ENCODE data around the gene CHIT1.

CHIT1 gene

GRCh38 chr1:203172184-203173010 lies 57.1 kb downstream of the CHIT1 start:
- peak; percentile 4 to 25 for DNase-seq

- no peak for DNase-seq
Observed at GRCh38 chr1:203171341-203172183, 57.9 kb downstream of the CHIT1 start.

- DNase-seq = no peak
Observed at GRCh38 chr1:203170625-203171330, 58.7 kb downstream of the CHIT1 start.

- DNase-seq = no peak
Observed at GRCh38 chr1:203169770-203170520, 59.5 kb downstream of the CHIT1 start.

DNA sequence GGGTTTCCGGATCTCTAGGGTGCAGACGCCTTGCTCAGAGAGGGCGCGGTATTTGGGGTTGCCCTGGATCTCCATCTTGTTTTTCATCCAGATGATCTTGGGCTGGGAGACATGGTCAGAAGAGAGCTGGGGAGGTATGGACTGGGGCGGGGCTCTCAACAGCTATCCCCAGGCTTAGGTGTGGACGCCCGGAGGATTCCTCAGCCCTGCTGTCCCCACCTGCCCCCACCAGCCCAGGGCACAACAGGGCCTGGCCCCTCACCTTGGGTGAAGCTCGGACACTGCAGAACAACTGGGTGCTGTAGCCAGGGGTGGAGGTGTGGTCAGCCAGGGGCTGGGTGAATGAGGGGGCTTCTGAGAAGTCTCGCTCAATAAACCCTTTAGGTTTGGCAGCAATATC lies 60.5 kb downstream of the CHIT1 start:
- DNase-seq = no peak

DNA sequence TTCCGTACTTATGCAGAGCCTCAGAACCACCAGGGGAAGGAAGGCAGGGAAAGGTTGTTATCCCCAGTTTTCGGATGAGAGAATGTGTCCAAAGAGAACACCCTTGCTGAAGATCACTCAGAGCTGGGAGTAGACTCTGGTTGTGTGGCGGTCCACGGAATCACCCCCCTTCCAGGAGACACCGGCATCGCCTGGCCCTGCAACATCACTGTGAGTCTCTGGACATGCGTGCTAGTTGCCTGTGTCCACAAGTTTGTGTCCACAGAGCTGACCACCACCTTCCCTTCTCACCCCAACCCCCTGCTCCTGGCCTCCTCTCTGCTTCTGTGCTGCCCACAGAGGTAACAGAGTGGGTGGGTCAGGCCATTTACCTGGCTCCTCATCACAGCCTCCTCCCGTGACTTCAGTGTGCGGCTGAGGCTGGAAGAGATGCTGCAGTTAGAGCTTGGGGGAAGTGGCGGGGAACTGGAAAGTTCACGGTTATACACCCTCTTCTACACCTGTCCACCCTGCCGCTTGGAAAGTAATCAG lies 61.2 kb downstream of the CHIT1 start:
- DNase-seq = no peak

- no peak for DNase-seq
Observed at GRCh38 chr1:203167913-203168200, 61.6 kb downstream of the CHIT1 start.

DNA sequence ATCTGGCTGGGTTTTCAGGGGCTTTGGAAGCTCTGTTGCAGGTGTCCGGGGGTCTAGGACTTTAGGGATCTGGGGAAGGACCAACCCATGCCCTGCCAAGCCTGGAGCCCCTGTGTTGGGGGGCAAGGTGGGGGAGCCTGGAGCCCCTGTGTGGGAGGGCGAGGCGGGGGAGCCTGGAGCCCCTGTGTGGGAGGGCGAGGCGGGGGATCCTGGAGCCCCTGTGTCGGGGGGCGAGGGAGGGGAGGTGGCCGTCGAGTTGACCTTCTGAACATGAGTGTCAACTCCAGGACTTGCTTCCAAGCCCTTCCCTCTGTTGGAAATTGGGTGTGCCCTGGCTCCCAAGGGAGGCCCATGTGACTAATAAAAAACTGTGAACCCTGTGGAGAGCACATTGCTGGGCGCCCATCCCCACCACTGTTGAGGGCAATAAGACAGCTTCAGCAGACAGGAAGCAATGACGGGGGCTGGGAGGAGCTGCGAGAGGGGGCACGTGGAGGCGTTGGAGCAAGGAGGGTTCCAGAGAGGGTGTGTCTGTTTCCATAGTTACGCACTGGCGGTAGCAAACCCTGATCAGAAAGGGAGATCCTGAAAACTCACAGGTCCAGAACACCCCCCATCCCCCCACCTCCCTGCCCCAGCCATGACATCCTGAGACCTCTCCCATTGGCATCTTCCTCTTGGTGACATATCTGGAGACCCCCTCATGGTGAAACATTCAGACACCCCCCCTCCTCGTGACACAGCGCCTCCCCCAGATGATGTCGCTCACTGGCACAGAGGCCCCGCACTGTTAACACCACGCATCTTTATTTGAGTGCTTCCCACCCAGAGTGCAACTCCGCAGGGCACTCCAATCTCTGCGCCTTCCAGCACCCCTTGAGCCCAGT lies 62.2 kb downstream of the CHIT1 start:
- DNase-seq = no peak

- DNase-seq = no peak
Observed at GRCh38 chr1:203166192-203166940, 63.1 kb downstream of the CHIT1 start.

All from activated CD4-positive, alpha-beta T cell treated with anti-CD3 and anti-CD28 coated beads, Interleukin-2, amount 50 U/mL, for 4 hours (primary cell).